Umbilical cord (tissue), 2 donors: ENCODE results near the gene JUND. TPM values are rescaled to one million over a fixed set of nuclear protein-coding genes. Genes with fewer than 3 reads are reported as not detected.

Experiments used
- DNase-seq: peaks from one replicate; pipeline ENCODE4 v3.0.0-alpha.2; 2015; ENCODE audit warnings: low spot score
- total RNA-seq: library from RNA; depleted of rRNA; stranded (reverse); fragments of >200 nt; gene quantifications from one replicate; pipeline ENCODE4 v1.2.3, GENCODE V29; 2014; ENCODE audit warnings: low replicate concordance; ENCODE audit not compliant: insufficient read depth

The JUND gene
- total RNA-seq, 1 donor from 2014 or later: 272 TPM

DNA sequence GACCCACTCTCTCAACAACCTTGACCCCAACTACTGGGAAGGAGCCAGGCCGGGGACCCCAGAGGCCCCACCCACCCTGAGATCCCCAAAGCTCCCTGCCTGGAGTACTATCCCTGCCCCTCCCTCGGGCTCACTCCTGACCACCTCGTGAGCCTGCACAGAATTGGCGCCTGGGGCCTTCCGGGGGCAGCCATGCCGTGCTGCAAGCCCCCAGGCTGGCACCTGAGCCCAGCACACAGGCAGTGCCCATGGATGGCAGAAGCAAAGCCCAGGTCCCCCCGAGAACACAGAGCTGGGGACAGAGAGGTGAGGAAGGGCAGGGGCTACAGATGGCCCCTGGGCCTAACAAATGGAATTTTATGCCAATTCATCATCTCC lies 27.5 kb upstream of the JUND start:
- no peak for DNase-seq

DNA sequence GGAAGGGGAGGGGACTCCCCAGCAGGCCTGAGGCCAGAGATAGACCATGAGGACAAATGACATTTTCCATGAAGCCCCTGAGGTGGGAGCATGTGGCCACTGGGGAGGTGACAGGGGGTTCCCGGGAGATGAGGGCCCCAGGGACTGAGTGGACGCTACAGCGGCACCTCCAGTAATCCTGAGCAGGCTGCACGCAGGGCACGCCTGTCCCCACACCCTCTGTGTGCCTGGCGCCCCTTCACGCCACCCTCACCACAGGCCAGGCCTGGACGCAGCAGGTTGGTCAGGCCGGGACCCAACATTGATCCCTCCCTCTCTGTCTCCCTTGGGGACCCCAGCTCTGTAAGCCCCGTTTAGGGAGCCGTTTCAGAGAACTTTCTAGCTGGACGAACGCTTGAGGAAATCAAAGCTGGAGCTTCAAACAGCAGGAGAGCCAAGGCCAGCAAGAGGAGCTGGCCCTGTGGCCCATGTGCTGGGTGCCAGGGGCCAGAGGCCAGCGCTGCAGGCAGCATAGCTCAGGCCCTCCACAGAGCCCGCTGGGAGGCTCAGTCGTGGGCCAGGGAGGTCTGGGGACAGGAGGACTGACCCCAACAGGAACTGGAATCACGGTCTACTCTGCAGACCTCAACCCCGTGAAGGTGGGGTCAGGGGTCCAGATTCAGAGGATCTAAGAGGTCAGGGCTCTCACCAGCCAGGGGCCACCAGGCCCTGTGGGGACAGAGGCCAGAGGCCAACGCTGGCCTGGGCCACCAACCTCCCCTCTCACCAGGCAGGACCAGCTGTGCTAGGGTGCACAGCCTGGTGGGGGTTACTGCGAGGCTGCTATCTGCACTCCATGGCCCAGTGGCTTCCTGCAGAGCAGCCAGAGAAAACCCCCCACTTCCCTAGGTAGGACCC lies 26.9 kb upstream of the JUND start:
- no peak for DNase-seq

DNA sequence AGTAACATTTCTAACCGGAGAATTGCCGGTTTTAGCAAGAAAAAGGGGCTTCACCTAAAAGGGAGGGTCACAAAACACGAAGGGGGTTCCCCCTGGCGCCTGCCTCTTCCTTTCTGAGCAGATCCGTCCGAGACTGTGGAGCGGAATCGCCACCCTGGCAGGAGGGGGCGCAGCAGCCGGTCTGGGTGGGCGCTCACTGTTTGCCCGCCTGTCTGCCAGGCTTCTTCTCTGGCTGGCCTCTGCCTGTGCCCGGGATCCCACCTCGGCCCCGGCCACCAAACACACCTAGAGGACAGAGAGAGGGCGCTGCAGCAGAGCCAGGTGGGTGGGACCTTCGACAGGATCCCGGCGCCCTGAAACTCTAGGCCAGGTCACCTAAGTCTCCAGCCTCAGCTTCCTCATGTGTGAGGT lies 25.9 kb upstream of the JUND start:
- DNase-seq: no peak

DNA sequence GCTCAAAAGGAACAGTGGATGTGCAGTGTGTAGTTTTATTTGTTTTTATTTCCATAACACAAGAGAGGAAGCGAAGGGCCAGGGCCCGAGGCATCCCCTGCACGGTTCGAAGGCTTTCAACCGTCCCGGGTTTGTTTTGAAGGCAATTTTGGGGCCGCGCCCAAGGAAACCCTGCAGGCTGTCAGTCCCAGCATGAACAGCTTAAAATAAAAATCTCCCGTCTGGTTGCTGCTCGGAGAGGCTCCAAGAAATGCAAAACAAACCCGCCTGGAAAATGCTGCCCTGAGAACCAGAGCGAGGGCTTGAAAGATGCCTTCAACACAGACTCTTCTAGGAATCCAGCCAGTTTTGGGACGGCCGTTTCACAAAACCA lies 25.5 kb upstream of the JUND start:
- peak; percentile 92 for DNase-seq

DNA sequence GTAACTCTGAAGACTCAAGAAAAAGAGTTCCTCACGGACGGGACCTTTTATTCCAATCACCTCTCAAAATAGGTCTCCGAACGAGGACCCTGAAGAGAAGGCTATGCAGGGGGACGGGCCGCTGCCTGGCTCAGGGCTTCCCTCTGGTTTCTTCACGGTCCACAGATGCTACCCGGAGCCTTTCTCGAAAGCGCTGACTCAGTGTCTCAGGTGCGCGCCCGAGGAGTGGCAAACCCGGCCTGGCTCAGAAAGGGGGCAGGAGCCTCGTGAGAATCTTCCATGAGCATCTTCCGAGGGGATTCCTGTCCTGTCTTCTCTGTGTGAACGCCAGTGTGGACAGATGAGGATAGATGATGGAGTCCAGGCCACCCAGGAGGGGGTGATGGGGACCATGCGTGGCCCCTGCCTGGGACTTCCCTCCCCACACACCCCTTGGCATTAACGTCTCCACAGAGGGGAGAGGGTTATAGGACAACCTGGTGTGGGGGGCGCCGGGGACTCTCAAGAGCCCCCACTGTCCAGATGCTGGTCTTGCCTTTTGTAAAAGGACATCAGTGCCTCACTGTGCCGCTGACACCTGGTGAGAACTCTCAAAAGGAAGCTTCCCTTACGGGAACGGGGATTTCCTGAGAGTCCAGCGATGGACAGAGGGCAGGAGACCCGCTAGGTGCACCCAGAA lies 24.9 kb upstream of the JUND start:
- DNase-seq: no peak

DNA sequence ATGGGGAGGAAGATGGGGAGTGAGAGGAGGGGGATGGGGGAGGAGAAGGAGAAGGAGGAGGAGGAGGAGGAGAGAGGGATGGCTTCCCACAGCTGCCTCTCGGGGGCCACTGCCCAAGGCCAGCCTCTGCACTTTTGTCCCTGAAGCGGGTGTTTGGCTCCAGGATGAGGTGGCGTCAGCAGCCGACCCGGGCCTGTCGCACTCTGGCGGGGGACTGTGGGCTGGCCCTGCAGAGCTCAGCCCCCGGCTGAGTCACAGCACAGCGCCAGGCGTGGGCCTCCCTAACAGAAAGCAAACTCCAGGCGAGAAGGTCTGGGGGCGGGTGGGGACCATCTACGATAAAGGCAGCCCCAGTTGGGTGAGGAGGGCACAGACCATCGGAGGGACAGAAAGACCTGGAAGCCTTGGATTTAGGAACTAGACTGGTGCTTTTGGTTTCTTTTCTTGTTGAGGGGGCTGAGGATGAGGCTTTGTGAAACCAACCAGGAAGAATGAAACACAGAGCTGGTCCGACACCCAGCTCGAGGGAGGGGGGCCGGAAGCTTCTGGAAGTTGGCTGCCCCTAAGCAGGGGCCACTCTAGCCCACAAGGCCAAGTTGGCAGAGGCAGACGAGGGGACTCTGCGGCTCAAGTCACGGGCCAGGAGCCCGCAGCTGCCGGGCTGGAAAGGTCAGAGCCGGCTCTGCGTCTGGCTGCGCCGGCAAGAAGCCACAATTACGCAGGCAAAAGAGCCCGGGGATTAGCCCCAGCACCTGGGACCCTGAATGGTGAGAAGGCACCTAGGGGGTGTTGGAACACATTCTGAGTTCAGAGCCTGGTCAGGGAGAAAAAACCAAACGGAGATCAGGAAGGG lies 23.3 kb upstream of the JUND start:
- DNase-seq: peak; percentile 93

DNA sequence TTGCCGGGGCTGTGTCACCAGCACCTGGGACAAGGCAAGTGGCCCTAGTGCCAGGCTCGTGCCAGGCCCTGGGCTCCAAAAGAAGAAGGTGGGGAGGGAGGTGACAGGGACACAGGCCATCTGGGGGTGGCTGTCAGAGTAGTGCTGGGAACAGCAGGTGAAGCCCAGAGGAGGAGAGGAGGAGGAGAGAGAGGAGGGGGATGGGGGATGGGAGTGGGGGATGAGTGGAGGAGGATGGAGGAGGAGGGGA lies 22.7 kb upstream of the JUND start:
- DNase-seq: no peak

DNA sequence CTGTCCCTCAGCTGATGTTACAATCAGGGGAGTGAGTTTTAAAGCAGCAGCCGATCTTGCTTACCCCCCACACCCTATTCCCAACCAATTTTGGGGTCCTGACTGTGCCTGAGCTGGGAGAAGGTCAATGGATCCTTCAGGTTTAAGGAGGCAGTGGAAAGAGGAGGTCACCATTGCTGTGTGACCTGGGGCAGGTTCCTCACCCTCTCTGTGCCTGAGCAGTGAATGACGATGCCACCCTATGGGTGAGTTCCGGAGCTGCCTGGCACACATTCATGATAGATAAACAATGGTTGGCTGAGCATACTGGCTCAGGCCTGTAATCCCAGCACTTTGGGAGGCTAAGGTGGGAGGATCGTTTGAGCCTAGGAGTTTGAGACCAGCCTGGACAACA lies 20.3 kb upstream of the JUND start:
- no peak for DNase-seq

DNA sequence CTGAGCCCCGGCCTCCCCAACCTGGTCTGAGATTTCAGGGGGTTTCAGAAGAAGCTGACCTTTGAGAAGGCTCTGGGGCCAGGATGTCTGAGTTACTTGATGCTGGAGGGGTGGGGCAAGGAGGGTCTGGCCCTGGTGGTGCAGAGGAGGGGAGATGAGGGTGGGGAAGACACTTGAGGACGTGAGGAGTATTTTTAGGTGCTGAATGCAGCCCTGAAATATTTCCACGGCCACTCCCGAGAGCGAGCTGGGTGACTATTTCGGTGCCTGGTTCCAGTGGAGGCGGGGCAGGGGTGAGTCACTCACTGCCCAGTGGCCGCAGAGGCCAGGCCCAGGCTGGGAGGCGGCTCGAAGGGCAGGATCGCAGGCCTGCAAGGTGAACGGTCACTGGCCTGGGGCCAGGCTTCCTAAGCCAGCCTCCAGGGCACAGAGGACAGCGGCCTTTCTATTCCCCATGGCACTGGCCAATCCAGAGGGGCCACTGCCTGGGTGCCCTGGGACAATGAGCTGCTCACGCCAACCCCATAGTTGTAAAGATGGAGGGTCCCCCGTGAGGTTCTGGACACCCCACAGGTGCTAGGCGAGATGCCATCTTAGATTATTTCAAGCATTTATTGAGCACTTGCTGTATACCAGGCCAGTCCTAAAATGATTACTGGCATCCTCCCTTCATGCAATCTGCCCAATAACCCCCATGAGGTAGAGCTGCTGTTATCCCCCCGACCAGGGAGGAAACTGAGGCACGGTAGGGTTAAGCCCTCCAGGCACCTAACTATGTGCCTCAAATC lies 19.7 kb upstream of the JUND start:
- DNase-seq: peak; percentile 69

DNA sequence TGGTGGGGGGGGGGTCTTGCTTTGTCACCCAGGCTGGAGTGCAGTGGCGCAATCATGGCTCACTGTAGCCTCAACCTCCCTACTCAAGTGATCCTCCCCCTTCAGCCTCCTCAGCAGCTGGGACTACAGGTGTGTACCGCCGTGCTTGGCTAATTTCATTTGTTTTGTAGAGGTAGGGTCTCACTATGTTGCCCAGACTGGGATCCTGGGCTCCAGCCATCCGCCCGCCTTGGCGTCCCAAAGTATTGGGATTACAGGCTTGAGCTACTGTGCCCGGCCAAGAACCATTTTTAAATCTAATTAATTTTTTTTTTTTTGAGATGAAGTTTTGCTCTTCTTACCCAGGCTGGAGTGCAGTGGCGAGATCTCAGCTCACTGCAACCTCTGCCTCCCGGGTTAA lies 18.2 kb upstream of the JUND start:
- no peak for DNase-seq

DNA sequence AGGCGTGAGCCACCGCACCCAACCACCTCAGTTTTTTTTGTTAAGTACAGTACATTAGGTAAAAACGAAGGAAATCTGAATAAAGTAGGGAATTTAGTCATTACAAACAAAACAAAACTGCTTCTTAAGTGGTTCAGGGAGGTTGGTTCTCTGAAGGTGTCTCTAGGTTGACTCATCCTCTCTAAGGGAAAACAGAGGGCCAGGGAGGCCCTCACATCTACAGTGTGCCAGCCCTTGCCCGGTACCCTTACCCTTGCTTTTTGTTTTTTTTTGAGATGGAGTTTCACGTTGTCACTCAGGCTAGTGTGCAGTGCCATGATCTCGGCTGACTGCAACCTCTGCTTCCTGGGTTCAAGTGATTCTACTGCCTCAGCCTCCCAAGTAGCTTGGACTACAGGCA lies 17.2 kb upstream of the JUND start:
- DNase-seq: no peak

DNA sequence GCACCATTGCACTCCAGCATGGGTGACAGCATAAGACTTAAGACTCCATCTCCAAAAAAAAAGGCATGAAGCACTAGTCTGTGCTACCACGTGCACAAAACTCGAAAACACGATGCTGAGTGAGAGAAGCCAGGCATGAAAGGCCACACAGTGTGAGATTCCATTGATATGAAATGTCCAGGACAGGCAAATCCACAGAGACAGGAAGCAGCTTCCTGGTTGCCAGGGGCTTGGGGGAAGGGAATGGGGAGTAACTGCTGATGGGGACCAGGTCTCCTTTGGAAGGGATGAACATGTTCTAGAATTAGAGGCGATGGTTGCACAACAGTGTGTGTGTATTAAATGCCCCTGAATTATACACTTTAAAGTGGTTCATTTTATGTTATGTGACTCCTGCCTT lies 15.9 kb upstream of the JUND start:
- peak; percentile 75 for DNase-seq

DNA sequence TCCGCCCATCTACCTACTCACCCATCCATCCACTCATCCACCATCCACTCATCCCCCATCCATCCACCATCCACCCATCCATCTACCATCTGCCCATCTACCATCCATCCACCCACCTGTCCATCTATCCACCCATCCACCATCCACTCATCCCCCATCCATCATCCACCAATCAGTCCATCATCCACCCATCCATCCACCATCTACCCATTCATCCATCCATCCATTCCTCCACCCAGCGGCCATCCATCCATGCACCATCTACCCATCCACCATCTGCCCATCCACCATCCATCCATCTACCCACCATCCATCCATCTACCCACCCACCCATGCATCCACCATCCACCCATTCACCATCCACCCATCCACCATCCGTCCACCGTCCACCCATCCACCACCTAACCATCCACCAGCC lies 13.6 kb upstream of the JUND start:
- DNase-seq: no peak

DNA sequence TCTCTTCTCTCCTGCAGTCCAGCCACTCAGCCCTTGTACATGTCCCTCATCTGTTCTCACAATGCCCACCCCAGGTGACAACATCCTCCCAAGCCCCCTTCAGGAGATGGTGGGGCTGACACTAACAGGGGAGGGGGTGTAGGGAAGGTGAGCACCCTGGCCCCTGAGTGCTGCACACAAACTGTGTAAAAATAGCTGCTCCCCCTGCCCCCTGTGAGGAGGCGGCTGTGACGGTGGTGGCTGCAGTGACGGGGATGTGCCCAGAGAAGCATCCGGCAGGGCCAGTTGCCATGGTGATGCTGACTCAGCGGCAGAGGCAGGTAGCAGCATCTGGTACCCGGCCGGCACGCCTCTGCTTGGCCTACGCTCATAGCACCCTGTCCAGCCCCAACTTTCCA lies 13.0 kb upstream of the JUND start:
- DNase-seq: no peak

DNA sequence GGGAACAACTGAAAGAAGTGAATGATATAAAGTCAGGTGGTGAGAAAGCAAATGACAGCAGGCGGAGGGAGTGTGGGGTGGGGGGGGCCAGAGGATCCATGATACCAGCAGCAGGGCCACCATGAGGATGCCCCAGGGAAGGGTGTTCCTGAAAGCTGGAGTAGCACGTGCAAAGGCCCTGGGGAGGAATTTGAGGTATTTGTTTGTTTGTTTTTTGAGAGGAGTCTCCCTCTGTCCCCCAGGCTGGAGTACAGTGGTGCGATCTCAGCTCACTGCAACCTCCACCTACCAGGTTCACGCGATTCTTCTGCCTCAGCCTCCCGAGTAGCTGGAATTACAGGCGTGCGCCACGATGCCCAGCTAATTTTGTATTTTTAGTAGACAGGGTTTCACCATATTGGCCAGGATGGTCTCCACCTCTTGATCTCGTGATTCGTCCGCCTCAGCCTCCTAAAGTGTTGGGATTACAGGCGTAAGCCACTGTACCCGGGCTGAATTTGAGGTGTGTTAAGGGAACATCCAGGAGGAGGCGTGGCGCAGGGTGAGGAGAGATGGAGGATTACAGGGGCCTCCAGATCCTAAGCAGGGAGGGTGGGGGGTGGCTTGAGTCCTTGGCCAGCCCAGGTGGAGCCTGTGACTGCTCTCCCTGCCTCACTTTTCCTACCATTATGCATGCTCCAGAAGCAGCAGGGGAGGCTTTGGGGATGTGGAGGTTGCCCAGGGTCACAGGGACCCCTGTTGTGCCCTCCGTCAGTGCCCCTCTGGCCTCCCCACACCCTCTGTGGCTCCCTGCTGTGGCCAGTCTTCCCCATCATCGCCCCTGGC lies 12.4 kb upstream of the JUND start:
- no peak for DNase-seq

DNA sequence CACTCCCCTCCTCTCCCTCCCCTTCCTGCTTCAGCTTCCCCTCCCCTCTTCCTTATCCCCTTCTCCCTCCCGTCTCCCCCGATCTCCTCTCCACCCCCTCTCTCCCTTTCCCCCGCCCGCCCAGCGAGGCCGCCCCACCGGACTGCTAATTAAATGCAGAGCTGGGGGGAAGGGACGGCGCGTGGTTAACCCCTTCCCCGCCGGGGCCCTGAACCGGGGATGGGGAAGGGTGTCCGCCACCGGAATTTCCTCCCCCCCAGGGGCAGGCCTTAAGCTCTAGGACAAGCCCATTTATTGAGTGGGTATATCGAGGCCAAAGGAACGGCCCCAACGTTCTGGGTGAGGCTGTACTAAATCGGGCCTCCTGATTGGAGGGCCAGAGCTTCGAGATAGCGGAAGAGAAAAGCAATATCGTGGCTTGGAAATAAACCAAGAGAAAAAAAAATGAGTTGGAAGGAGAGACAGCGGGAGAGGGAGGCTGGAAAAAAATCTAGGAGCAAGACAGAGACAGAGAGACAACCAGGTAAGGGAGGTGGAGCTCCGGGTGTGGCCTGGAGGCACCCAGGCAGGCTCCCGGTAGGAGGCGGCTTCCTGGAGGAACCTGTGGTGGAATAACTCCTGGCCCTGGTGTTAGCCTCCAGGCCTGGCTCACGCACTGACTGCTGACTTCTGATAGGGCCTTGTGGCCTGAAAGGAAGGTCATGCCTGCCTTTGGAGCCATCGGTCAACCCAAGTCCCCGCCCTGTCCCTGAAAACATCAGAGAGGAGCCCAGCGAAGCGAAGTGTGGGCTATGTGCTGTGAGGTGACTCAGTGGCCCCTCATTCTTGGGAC lies 11.6 kb upstream of the JUND start:
- peak; percentile 94 for DNase-seq

DNA sequence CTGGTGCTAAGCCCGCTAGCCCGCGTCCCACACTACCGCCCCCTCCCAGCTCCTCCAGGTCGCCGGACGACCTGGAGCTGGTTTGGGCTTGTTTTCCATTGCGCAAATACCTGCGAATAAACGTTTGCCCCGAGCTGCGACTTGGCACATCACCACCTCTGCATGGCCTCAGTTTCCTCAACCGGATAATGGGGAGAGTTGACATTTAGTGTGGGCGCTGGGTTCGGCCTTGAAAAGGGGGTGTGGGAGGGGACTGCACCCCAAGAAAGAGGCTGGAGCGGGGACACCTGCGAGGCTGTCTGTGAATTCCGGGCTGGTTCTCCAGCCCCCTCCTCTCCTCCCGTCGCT lies 11.0 kb upstream of the JUND start:
- DNase-seq: no peak

DNA sequence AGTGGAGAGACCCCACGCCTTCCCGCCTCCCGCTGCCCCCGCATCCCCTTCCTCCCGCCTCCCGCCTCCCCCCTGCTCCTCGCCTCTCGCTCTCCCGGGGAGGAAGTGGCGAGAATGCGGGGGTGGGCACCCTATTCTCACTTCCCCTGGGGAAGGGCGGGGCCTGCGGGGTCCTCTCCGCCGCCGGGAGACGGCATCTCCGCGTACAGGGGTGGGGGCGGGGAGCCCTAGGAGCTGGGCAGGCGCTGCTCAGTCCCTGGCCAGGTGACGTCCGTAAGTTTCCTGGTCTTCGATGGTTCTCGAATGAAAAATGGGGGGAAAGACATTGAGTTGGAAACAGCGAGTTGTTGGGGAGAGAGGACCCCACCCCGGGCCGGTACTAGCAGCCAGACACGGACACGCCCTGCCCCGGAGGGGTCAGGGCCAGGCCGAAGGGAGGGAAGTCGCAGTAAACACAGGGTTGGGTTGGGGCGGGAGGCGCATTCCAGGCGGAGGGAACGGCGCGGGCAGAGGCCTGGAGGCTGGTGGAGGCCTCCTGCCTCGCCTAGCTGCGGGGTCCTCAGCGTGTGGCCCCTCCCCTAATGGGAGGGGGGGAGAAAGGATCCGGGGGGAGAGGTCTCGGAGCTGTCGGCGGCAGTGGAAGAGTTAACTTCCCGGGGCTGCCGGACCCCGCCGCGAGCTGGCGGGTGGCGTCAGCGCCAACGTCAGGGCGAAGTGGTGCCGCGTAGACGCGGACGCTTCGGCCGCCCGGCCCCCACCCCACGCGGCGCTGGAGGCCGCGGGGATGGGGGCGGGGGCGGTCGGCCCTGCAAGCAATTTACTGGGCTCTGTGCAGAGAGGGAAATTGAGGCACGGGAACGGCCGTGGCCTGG lies 10.4 kb upstream of the JUND start:
- peak; percentile 96 for DNase-seq

DNA sequence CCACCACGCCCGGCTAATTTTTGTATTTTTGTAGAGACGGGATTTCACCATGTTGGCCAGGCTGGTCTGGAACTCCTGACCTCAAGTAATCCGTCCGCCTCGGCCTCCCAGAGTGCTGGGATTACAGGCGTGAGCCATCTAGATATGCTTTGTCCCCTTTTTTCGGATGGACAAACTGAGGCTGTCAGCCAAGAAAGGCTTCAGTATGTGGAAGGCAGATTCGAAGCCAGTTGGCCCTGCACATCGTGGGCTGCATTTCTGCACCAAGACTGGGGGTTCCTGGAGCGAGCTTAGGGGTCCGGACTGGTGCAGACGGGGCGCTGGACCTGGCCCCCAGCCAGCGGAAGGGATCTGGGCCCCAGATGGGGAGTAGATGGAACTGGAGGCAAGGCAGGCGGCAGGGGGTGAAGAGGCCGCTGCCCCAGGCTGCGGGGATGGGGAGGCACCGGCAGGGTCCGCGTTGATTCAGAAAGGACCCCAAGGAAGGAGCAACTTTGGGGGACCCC lies 9.7 kb upstream of the JUND start:
- no peak for DNase-seq
